ENCODE data around the gene ZNF625. TPM values are rescaled to one million over a fixed set of nuclear protein-coding genes. Genes with fewer than 3 reads are reported as not detected.

ZNF625 gene
- total RNA-seq (2021; fragmentation: NEBNext Ultra II Directional; extraction: Animal tissue kit (Norgen Biotek cat#: 25700)) = 1 to 10 TPM; 3.4 to 7.7 (median 4.6) TPM
- long read RNA-seq, partial matches to known transcripts = 0 of 1 reads
- long read RNA-seq, other reads (novel, unspliced or antisense) = 1 of 1 reads

DNA sequence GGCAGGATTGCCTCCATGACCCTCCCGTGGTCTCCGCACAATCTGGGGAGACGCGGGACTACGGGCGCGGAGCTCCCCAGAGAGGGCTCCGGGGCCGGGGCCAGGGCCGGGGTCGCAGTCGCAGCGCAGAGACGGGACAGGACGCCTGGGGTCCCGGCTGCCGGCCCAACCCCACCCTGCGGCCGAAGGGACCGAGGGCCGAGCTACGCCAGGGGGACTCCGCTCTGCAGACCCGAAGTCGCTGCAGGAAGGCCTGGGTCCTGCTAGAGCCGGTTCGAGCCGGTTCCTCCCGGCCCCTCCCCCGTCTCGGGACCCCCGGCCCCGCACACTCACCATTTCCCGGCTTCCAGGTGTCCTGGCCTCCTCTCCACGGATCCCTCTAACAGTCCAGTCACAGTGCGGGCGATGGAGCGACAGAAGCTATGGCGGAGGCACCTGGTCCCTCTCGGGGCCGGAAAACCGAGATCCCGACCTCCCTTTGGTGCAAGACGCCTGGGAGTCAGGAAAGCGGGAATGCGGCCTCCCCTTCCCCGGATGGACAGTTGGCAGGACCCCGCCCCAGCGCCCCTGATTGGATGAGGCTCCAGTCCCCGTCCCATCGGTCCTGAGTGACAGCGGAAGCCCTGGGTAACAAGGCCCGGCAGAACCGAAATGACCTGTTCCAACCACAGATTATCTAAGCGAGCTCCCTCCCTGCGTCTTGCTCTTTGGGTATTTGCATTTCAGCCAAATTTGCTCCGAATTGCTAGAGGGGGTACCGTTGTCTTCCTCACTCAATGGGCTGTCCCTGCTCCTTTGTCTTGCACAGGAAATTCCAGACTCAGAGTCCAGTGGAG is at the start of gene ZNF625:
TSS of gene ZNF625 (minus strand) at position 512 of the 836 bp plus-strand sequence. CDS start at position 336, 176 bp downstream.
- H3K36me3 Mint-ChIP-seq (ENCODE audit: low read depth) = peaks cover 16% of the 10 kb centered on the region
- no peaks in the 10 kb centered on the region for H3K27me3 Mint-ChIP-seq (ENCODE audit: insufficient read depth)
- TF ChIP-seq, protein P1, sequence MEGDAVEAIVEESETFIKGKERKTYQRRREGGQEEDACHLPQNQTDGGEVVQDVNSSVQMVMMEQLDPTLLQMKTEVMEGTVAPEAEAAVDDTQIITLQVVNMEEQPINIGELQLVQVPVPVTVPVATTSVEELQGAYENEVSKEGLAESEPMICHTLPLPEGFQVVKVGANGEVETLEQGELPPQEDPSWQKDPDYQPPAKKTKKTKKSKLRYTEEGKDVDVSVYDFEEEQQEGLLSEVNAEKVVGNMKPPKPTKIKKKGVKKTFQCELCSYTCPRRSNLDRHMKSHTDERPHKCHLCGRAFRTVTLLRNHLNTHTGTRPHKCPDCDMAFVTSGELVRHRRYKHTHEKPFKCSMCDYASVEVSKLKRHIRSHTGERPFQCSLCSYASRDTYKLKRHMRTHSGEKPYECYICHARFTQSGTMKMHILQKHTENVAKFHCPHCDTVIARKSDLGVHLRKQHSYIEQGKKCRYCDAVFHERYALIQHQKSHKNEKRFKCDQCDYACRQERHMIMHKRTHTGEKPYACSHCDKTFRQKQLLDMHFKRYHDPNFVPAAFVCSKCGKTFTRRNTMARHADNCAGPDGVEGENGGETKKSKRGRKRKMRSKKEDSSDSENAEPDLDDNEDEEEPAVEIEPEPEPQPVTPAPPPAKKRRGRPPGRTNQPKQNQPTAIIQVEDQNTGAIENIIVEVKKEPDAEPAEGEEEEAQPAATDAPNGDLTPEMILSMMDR (IDR thresholded peaks at IDR 0.05) = no peak
- H3K27ac Mint-ChIP-seq = peak within 1 kb of the TSS; percentile 78
- peak; percentile 74 for DNase-seq
- peaks cover 7% of the 10 kb centered on the region for H3K4me1 Mint-ChIP-seq (ENCODE audit: low read depth)
- peaks cover 12% of the 10 kb centered on the region for H3K9me3 Mint-ChIP-seq
- H3K4me3 Mint-ChIP-seq = peak within 1 kb of the TSS; percentile 83

DNA sequence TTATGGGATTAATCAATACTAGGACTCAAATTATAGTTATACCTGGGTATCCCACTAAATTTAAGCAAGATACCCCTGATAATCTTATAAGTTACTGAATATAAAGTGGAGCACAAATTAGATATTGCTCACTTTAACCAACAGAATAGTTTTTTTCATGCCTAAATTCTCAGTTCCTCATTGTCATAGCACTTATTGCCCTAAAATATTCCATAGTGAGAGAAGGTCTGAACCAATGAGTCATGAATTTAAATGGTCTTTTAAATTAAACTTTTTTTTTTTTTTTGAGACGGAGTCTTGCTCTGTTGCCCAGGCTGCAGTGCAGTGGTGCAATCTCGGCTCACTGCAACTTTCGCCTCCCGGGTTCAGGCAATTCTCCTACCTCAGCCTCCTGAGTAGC is 48.8 kb upstream of the ZNF625 start:
- peaks cover 86% of the 10 kb centered on the region for H3K9me3 Mint-ChIP-seq
- H3K36me3 Mint-ChIP-seq (ENCODE audit: low read depth) = peaks cover 49% of the 10 kb centered on the region
- H3K4me1 Mint-ChIP-seq (ENCODE audit: low read depth) = no peaks in the 10 kb centered on the region
- TF ChIP-seq, protein P1 (IDR thresholded peaks at IDR 0.05) = no peak
- DNase-seq = no peak
- no peak overlapping the region for H3K4me3 Mint-ChIP-seq
- H3K27ac Mint-ChIP-seq = no peak overlapping the region
- peaks cover 5% of the 10 kb centered on the region for H3K27me3 Mint-ChIP-seq (ENCODE audit: insufficient read depth)

DNA sequence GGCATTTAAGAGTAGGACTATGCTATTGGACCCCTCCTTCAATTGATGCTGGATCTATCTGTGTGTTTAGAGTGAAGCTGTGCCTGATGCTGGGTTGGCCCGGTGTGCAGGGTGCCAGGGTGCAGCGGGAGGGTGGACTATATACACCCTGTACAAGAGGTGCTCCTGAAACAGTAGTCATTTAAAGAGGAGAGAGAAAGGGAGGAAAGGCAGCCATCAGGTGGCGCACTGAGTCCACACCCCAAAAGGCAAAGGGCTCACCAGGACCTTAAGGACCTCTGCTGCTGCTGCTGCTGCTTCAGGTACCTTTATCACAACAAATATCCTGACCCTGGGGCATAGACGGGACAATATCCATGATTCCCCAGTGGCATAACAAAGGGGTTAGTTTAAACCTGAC is 45.7 kb upstream of the ZNF625 start:
- Mint-ChIP-seq H3K27ac (no peak overlapping the region), H3K36me3 (ENCODE audit: low read depth) (peaks cover 44% of the 10 kb centered on the region), H3K9me3 (peaks cover 84% of the 10 kb centered on the region), H3K4me3 (no peak overlapping the region), H3K4me1 (ENCODE audit: low read depth) (no peaks in the 10 kb centered on the region), H3K27me3 (ENCODE audit: insufficient read depth) (peaks cover 5% of the 10 kb centered on the region)
- TF ChIP-seq, protein P1 (IDR thresholded peaks at IDR 0.05) = peak; percentile 28; the same call in 1 of the 2 replicates
- no peak for DNase-seq

DNA sequence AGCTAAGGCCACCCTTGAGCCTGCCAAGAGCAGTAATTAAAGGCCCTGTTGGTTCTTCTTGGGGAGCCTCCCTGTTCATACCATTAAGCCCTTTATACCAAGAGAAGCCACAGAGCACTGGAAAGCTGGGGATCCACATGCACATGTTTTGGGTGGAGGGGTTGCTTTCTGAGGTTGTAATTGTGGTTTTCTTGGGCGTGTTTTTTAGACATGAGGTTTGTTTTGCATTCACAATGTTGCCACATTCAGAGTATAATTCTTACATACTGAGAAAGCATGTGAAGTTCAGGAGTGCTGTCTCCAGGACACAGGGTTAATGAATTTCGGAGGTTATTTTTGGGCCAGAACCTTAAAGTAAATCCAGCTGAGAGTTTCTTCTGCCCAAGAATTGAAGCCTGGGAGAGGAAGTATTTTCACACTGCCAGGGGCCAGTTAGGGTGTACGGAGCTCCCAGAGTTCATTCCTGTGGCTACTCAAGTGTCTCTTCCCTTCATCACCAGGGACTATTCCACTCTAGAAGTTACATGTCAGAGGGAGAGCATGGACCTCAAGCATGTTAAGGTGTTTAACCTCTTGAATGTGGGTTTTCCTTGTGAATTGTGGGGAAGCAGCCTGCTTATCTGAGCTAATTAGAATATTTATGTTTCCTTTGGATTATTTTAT is 43.4 kb upstream of the ZNF625 start:
- TF ChIP-seq, protein P1 (IDR thresholded peaks at IDR 0.05) = no peak
- Mint-ChIP-seq H3K4me3 (no peak overlapping the region), H3K27ac (no peak overlapping the region), H3K9me3 (peaks cover 83% of the 10 kb centered on the region), H3K36me3 (ENCODE audit: low read depth) (peaks cover 46% of the 10 kb centered on the region), H3K27me3 (ENCODE audit: insufficient read depth) (peaks cover 6% of the 10 kb centered on the region), H3K4me1 (ENCODE audit: low read depth) (no peaks in the 10 kb centered on the region)
- DNase-seq = no peak

DNA sequence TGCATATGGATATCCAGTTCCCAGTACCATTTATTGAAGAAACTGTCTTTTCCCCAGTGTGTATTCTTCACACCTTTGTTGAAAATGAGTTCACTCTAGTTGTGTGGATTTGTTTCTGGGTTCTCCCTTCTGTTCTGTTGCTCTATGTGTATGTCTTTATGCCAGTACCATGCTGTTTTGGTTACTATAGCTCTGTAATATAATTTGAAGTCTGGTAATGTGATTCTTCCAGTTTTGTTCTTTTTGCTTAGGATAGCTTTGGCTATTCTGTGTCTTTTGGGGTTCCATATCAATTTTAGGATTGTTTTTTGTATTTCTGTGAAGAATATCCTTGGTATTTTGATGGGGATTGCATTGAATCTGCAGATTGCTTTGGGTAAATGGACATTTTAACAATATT is 41.6 kb upstream of the ZNF625 start:
- no peak for DNase-seq
- H3K27ac Mint-ChIP-seq = no peak overlapping the region
- H3K4me3 Mint-ChIP-seq = no peak overlapping the region
- peaks cover 4% of the 10 kb centered on the region for H3K27me3 Mint-ChIP-seq (ENCODE audit: insufficient read depth)
- no peaks in the 10 kb centered on the region for H3K4me1 Mint-ChIP-seq (ENCODE audit: low read depth)
- TF ChIP-seq, protein P1 (IDR thresholded peaks at IDR 0.05) = no peak
- peaks cover 83% of the 10 kb centered on the region for H3K9me3 Mint-ChIP-seq
- H3K36me3 Mint-ChIP-seq (ENCODE audit: low read depth) = peaks cover 51% of the 10 kb centered on the region

All from HFFc6 (cell line).